Measurements from ENCODE around the gene CRB1. TPM values are rescaled to one million over a fixed set of nuclear protein-coding genes. Genes with fewer than 3 reads are reported as not detected.

CRB1 gene
- total and polyA plus RNA-seq, 3 experiments from 2014 or later = 0.05 to 0.26 TPM; not detected in 1

DNA sequence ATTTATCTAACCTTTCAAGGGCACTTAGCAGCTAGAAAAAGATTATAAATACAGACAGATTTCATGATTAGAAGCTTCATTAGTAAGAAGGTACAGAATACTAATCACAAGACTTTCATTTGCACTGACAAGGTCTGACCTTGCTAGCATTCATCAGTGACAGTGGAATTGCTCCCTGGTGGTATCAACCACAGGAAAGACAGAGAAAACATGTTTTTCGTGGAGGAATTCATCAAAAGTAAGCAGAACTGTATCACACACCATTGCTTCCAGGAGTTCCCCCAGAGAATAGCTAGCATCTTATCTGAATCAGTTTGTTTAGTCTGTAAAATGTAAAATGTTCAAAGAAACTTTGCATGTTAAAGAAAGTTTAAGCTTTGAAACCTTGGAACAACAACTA lies 20.6 kb upstream of the CRB1 start:
- Histone ChIP-seq H3K4me1 (ENCODE audit: insufficient read depth, low read length) (no peaks in the 10 kb centered on the region), H3K4me3 (ENCODE audit: low read length) (no peak overlapping the region), H3K9me3 (ENCODE audit: low read length) (no peaks in the 10 kb centered on the region), H3K27me3 (ENCODE audit: insufficient read depth, low read length, poor library complexity, severe bottlenecking) (peaks cover 3% of the 10 kb centered on the region), H3K27ac (ENCODE audit: low read depth, low read length) (no peak overlapping the region), H3K36me3 (ENCODE audit: insufficient read depth, low read length) (no peaks in the 10 kb centered on the region)
- CTCF ChIA-PET = no interaction called here
- Mint-ChIP-seq H3K9me3 (peaks cover 0 to 7% (median 3%) of the 10 kb centered on the region in 5 donors), H3K36me3 (peaks cover 0 to 4% (median 0%) of the 10 kb centered on the region in 3 donors), H3K27me3 (peaks cover 4 to 15% of the 10 kb centered on the region in 2 donors), H3K27ac (no peak overlapping the region), H3K4me1 (no peaks in the 10 kb centered on the region), H3K4me3 (no peak overlapping the region)
- DNase-seq = no peak
- POLR2A ChIA-PET = no interaction called here

DNA sequence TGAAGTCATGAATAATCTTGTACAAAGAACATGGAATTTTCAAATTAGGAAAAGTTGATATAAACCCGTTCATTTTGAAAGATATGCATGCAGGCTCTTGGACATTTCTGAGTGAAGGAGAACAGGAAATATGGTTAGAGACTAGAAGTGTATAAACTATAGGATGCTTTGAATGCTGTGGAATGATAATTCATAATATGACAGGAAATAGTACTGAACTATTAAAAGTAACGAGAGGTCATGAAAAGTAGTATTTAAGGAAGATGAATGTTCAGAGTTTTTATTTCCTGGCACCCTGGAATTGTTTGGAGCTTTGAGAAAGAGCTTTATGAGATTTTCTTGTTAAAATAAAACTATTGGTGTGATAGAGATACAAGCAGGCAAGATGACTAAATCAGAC lies 18.7 kb upstream of the CRB1 start:
- no peak overlapping the region for H3K4me3 ChIP-seq (ENCODE audit: low read length)
- H3K9me3 ChIP-seq (ENCODE audit: low read length) = no peaks in the 10 kb centered on the region
- H3K27ac ChIP-seq (ENCODE audit: low read depth, low read length) = no peak overlapping the region
- POLR2A ChIA-PET = no interaction called here
- DNase-seq = no peak
- no peak overlapping the region for H3K4me3 Mint-ChIP-seq
- no peaks in the 10 kb centered on the region for H3K4me1 ChIP-seq (ENCODE audit: insufficient read depth, low read length)
- H3K27ac Mint-ChIP-seq = no peak overlapping the region
- no peaks in the 10 kb centered on the region for H3K36me3 ChIP-seq (ENCODE audit: insufficient read depth, low read length)
- CTCF ChIA-PET = interaction anchor here (0.8 kb wide), 1 partner anchor 8 kb away, joined by 3 read pairs; no protein-coding TSS in a partner anchor
- H3K9me3 Mint-ChIP-seq = peaks cover 0 to 3% (median 2%) of the 10 kb centered on the region in 5 donors
- H3K27me3 Mint-ChIP-seq = peaks cover 4 to 11% of the 10 kb centered on the region in 2 donors
- no peaks in the 10 kb centered on the region for H3K4me1 Mint-ChIP-seq
- peaks cover 3% of the 10 kb centered on the region for H3K27me3 ChIP-seq (ENCODE audit: insufficient read depth, low read length, poor library complexity, severe bottlenecking)
- peaks cover 0 to 4% (median 0%) of the 10 kb centered on the region in 3 donors for H3K36me3 Mint-ChIP-seq

DNA sequence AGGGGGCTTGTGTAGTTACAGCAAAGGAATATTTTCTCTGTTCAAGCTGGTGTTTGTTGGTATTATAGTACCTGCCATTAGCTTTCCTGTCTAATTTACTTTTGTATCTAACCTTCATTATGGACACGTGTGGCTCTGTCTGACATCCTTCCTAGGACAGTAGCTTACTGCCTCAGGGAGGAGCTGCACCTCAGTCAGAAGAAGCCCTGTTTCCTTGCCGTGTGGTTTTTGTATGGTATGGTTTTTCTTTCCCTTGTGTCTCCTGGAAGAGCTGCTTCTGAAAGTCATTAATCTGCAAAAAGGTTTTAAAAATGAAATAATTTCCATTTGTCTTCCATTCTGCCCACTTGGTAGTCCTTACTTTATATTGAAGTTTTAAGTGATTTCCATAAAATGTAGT lies 17.4 kb upstream of the CRB1 start:
- Histone ChIP-seq H3K4me3 (ENCODE audit: low read length) (no peak overlapping the region), H3K4me1 (ENCODE audit: insufficient read depth, low read length) (no peaks in the 10 kb centered on the region), H3K27me3 (ENCODE audit: insufficient read depth, low read length, poor library complexity, severe bottlenecking) (peaks cover 3% of the 10 kb centered on the region), H3K36me3 (ENCODE audit: insufficient read depth, low read length) (no peaks in the 10 kb centered on the region), H3K9me3 (ENCODE audit: low read length) (no peaks in the 10 kb centered on the region), H3K27ac (ENCODE audit: low read depth, low read length) (no peak overlapping the region)
- ChIA-PET POLR2A (no interaction called here), CTCF (no interaction called here)
- no peak overlapping the region for H3K27ac Mint-ChIP-seq
- no peaks in the 10 kb centered on the region for H3K9me3 Mint-ChIP-seq
- DNase-seq = no peak
- H3K36me3 Mint-ChIP-seq = no peaks in the 10 kb centered on the region
- peaks cover 2 to 8% of the 10 kb centered on the region in 2 donors for H3K27me3 Mint-ChIP-seq
- no peaks in the 10 kb centered on the region for H3K4me1 Mint-ChIP-seq
- H3K4me3 Mint-ChIP-seq = no peak overlapping the region

DNA sequence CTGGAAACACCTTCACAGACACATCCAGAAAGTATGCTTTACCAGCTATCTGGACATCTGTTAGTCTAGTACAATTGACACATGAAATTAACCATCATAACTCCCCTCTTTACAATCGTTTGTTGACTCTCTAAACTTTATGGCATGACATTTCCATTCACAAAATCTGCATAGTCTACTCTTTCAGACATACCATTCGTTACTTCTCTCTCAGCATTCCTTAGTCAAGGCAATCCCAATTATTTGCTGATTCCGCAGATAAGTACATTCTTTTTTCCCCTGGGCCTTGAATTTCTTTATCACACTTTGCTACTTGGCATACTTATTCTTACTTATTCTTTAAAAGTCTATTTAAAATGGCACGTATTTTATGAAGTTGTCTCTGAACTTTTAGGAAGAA lies 15.1 kb upstream of the CRB1 start:
- no peak overlapping the region for H3K4me3 ChIP-seq (ENCODE audit: low read length)
- CTCF ChIA-PET = interaction anchor here (0.6 kb wide), 1 partner anchor 126 kb away, joined by 3 read pairs; no protein-coding TSS in a partner anchor
- H3K4me3 Mint-ChIP-seq = no peak overlapping the region
- H3K4me1 ChIP-seq (ENCODE audit: insufficient read depth, low read length) = no peaks in the 10 kb centered on the region
- no peaks in the 10 kb centered on the region for H3K27me3 Mint-ChIP-seq
- H3K4me1 Mint-ChIP-seq = no peaks in the 10 kb centered on the region
- no peaks in the 10 kb centered on the region for H3K36me3 Mint-ChIP-seq
- no peak overlapping the region for H3K27ac ChIP-seq (ENCODE audit: low read depth, low read length)
- DNase-seq = no peak
- H3K36me3 ChIP-seq (ENCODE audit: insufficient read depth, low read length) = no peaks in the 10 kb centered on the region
- no peaks in the 10 kb centered on the region for H3K27me3 ChIP-seq (ENCODE audit: insufficient read depth, low read length, poor library complexity, severe bottlenecking)
- no peak overlapping the region for H3K27ac Mint-ChIP-seq
- H3K9me3 ChIP-seq (ENCODE audit: low read length) = no peaks in the 10 kb centered on the region
- POLR2A ChIA-PET = no interaction called here
- H3K9me3 Mint-ChIP-seq = no peaks in the 10 kb centered on the region

DNA sequence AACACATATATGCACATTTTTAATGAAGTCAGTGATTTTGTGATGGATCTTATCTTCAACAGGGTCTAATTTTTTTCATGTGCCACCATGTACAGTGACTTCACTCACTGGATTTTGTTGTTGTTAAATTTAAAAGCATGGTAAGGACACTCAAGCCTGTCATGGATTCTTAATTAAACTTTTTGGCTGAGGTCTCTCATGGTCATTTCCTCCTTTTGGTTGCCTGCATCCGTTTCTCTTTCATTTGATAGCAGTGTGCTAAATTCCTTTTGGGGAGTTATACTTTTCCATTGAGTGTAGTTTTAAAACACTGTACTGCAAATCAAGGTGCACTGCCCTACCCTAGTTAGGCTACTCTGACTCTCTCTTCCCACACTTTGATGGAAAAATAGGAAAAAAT lies 13.2 kb upstream of the CRB1 start:
- Histone ChIP-seq H3K27ac (ENCODE audit: low read depth, low read length) (no peak overlapping the region), H3K27me3 (ENCODE audit: insufficient read depth, low read length, poor library complexity, severe bottlenecking) (no peaks in the 10 kb centered on the region), H3K4me1 (ENCODE audit: insufficient read depth, low read length) (no peaks in the 10 kb centered on the region), H3K9me3 (ENCODE audit: low read length) (no peaks in the 10 kb centered on the region), H3K4me3 (ENCODE audit: low read length) (no peak overlapping the region), H3K36me3 (ENCODE audit: insufficient read depth, low read length) (no peaks in the 10 kb centered on the region)
- Mint-ChIP-seq H3K36me3 (no peaks in the 10 kb centered on the region), H3K9me3 (no peaks in the 10 kb centered on the region), H3K27me3 (peaks cover 0 to 5% of the 10 kb centered on the region in 2 donors), H3K4me1 (no peaks in the 10 kb centered on the region), H3K4me3 (no peak overlapping the region), H3K27ac (no peak overlapping the region)
- CTCF ChIA-PET = no interaction called here
- POLR2A ChIA-PET = no interaction called here
- DNase-seq = no peak

DNA sequence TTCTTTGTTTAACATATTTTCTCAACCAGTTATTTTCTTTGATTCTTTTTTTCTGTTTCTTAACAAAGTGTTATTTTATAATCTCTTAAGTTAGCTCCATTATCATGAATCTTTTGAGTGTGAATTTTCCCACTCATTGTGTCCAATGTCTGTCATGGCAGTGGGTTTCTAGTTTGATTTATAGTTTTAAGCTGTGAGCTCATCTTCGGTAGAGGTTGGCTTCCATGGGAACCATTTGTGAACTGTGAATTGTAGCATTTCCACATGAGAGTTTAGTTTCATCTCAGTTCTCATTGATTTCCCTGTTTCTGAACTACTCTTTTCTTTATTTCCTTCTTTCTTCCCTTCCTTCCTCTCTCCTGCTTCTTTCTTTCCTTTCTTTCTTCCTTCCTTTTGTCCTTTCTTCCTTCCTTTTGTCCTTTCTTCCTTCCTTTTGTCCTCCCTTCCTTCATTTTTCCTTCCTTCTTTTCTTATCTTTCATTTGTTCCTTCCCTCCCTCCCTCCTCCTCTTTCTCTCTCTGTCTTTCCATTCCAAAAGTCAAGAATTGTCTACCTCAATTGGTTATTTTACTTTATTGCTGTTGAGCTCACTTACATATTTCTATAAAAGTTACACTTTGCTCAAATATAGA lies 3.0 kb upstream of the CRB1 start:
- Histone ChIP-seq H3K4me1 (ENCODE audit: insufficient read depth, low read length) (no peaks in the 10 kb centered on the region), H3K27me3 (ENCODE audit: insufficient read depth, low read length, poor library complexity, severe bottlenecking) (no peaks in the 10 kb centered on the region), H3K36me3 (ENCODE audit: insufficient read depth, low read length) (no peaks in the 10 kb centered on the region), H3K9me3 (ENCODE audit: low read length) (no peaks in the 10 kb centered on the region), H3K4me3 (ENCODE audit: low read length) (no peak overlapping the region), H3K27ac (ENCODE audit: low read depth, low read length) (no peak overlapping the region)
- no peak overlapping the region for H3K27ac Mint-ChIP-seq
- CTCF ChIA-PET = no interaction called here
- H3K4me1 Mint-ChIP-seq = peaks cover 0 to 4% (median 0%) of the 10 kb centered on the region in 3 donors
- DNase-seq = no peak
- POLR2A ChIA-PET = no interaction called here
- no peak overlapping the region for H3K4me3 Mint-ChIP-seq
- peaks cover 4 to 18% of the 10 kb centered on the region in 2 donors for H3K27me3 Mint-ChIP-seq
- H3K9me3 Mint-ChIP-seq = no peaks in the 10 kb centered on the region
- H3K36me3 Mint-ChIP-seq = no peaks in the 10 kb centered on the region

DNA sequence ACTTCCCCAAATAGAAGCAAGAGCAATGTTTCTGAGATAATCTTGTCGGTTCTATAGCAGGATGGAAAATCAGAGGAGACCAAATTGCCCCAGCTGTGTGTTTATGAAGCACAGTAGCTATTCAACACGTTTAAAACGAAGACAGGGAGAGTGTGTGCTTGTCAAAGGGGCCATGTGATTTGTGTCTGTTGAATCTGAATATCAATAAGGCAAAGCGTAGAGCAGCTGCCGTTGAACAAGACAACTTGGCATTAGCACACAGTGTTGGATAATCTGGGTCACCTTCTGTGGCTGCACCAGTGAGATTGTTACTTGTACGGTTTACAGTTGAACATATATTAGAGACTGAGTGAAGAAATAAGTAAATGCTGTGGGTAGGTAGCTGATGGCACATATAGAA lies 1.0 kb downstream of the CRB1 start:
- H3K9me3 Mint-ChIP-seq = no peaks in the 10 kb centered on the region
- H3K9me3 ChIP-seq (ENCODE audit: low read length) = no peaks in the 10 kb centered on the region
- no peaks in the 10 kb centered on the region for H3K36me3 ChIP-seq (ENCODE audit: insufficient read depth, low read length)
- H3K4me3 ChIP-seq (ENCODE audit: low read length) = no peak overlapping the region
- H3K27ac ChIP-seq (ENCODE audit: low read depth, low read length) = no peak overlapping the region
- no peaks in the 10 kb centered on the region for H3K36me3 Mint-ChIP-seq
- H3K27me3 ChIP-seq (ENCODE audit: insufficient read depth, low read length, poor library complexity, severe bottlenecking) = no peaks in the 10 kb centered on the region
- ChIA-PET CTCF (no interaction called here), POLR2A (no interaction called here)
- peaks cover 0 to 4% (median 0%) of the 10 kb centered on the region in 3 donors for H3K4me1 Mint-ChIP-seq
- no peak for DNase-seq
- H3K27me3 Mint-ChIP-seq = peaks cover 4 to 15% of the 10 kb centered on the region in 2 donors
- H3K27ac Mint-ChIP-seq = no peak overlapping the region
- H3K4me1 ChIP-seq (ENCODE audit: insufficient read depth, low read length) = no peaks in the 10 kb centered on the region
- no peak overlapping the region for H3K4me3 Mint-ChIP-seq

DNA sequence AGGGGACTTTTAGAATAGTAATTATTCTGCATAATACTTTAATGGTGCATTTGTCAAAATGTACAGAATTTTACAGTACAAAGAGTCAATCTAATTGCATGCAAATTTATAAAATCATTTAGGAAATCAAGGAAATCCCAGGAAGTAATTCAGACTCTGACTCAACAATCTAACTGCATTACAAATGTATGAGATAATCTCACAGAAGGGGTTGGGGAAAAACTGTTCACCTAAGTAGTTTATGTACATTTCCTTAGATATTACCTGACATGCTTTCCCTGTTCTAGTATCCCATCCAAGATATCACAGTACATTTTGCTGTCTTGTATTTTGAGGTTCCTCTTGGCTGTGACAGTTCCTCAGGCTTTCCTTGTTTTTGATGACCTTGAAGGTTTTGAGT lies 4.7 kb downstream of the CRB1 start:
- H3K9me3 Mint-ChIP-seq = no peaks in the 10 kb centered on the region
- Histone ChIP-seq H3K9me3 (ENCODE audit: low read length) (no peaks in the 10 kb centered on the region), H3K27ac (ENCODE audit: low read depth, low read length) (no peak overlapping the region), H3K4me3 (ENCODE audit: low read length) (no peak overlapping the region), H3K27me3 (ENCODE audit: insufficient read depth, low read length, poor library complexity, severe bottlenecking) (no peaks in the 10 kb centered on the region), H3K4me1 (ENCODE audit: insufficient read depth, low read length) (no peaks in the 10 kb centered on the region), H3K36me3 (ENCODE audit: insufficient read depth, low read length) (no peaks in the 10 kb centered on the region)
- peaks cover 0 to 8% (median 4%) of the 10 kb centered on the region in 3 donors for H3K4me1 Mint-ChIP-seq
- CTCF ChIA-PET = no interaction called here
- H3K36me3 Mint-ChIP-seq = peaks cover 0 to 2% (median 0%) of the 10 kb centered on the region in 3 donors
- H3K27ac Mint-ChIP-seq = no peak overlapping the region
- no peak for DNase-seq
- no peak overlapping the region for H3K4me3 Mint-ChIP-seq
- H3K27me3 Mint-ChIP-seq = peaks cover 2 to 6% of the 10 kb centered on the region in 2 donors
- POLR2A ChIA-PET = no interaction called here

All from CD8-positive, alpha-beta memory T cell (primary cell).